Activated CD4-positive, CD25-positive, alpha-beta regulatory T cell treated with anti-CD3 and anti-CD28 coated beads, Interleukin-2, amount 50 U/mL, for 24 hours (primary cell): ENCODE results near the gene ANKRD28.
A peak's percentile ranks its signal among the peaks of the same experiment; 100 is the strongest.
"Not testable (repeated sequence)": the region's sequence is repeated elsewhere in the genome, so short reads cannot be mapped to it uniquely, and the experiment has no call there.

ENCODE experiments used
- ATAC-seq, 2 donors: fragments of 150-1000 bp; cut with Tn5 transposase; one replicate each; pipeline ENCODE4 v1.10.0; 2021; ENCODE audit warnings: mild to moderate bottlenecking in 1 of 2, moderate library complexity in 1 of 2

Gene ANKRD28

GRCh38 chr3:15797642-15798303 lies at the start of gene ANKRD28:
TSS of gene ANKRD28 (minus strand) at chr3:15797979. CDS start at chr3:15796521, 1,458 bp downstream.
- ATAC-seq, result peak; percentile 49 to 50

- no peak for ATAC-seq
Measured at GRCh38 chr3:15847239-15847638, 49.5 kb upstream of the ANKRD28 start.

DNA sequence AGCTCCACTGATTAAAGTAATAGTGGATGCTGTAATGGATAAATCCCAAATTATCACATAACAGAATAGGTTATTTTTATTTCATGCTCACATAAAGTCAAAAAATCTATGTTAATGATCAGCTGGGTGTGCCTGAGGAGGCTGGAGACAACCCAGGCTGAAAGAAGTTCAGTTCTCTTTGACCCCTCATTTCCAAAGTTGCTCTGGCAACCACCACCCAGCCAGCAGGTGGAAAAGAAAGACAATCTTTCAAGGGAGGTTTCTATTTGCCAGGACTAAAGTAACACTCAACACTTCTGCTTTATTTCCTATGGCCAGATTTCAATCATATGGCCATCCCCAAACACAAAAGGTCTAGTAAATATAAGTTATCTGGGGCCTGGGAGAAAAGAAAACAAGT lies 48.8 kb upstream of the ANKRD28 start:
- ATAC-seq, result no peak

- peak; percentile 98 to 99 for ATAC-seq
Measured at GRCh38 chr3:15845475-15845874, 47.7 kb upstream of the ANKRD28 start.

DNA sequence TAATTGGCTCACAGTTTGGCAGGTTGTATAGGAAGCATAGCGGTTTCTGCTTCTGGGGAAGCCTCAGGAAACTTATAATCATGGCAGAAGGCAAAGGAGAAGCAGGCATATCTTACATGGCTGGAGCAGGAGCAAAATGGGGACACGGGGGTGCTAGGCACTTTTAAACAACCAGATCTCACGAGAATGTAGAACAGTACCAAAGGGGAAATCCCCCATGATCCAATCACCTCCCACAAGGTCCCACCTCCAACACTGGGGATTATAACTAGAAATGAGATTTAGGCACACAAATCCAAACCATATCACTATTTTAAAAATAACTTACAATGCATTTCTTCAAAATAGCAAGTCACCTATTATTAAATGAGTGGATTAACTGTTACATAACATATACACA lies 47.1 kb upstream of the ANKRD28 start:
- peak; percentile 22 to 25 for ATAC-seq

DNA sequence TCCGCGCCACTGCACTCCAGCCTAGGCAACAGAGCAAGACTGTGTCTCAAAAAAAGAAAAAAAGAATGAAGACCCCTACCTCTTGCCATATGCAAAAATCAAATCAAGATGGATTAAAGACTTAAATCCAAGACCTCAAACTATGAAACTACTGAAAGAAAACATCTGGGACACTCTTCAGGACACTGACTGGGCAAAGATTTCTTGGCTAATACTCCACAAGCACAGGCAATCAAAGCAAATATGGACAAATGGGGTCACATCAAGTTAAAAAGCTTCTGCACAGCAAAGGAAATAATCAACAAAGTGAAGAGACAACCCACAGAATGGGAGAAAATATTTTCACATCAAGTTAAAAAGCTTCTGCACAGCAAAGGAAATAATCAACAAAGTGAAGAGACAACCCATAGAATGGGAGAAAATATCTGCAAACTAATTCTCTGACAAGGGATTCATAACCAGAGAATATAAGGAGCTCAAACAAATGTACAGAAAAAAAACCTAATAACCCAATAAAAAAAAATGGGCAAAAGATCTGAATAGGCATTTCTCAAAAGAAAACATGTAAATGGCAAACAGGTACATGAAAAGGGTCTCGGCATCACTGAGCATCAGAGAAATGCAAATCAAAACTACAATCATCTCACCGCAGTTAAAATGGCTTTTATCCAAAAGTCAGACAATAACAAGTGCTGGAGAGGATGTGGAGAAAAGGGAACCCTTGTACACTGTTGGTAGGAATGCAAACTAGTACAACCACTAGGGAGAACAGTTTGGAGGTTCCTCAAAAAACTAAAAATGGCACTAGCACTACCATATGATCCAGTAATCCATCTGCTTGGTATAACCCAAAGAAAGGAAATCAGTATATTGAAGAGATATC lies 43.6 kb upstream of the ANKRD28 start:
- ATAC-seq, result not testable (repeated sequence)

- no peak for ATAC-seq
Measured at GRCh38 chr3:15839568-15839967, 41.8 kb upstream of the ANKRD28 start.

GRCh38 chr3:15831927-15832326 lies 34.1 kb upstream of the ANKRD28 start:
- ATAC-seq, result no peak

DNA sequence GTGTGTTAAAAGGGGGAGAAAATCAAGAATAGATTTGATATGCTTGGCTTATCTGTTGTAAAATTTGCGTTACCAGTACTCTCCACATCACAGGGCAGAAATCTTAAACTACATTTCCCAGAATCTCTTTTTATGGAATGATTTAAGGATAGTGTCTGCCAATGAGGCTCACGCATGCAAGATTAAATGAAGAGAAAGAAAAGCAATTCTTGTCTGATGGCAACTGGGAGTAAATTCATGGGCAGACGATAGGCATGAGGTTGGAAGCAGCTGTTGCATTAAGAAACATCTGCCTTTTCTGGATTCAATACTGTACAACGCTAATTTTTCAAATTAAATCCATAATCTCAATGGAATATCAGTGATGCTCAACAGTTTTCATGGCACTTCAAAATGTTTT lies 27.2 kb upstream of the ANKRD28 start:
- ATAC-seq, result no peak

GRCh38 chr3:15823092-15823491 lies 25.3 kb upstream of the ANKRD28 start:
- ATAC-seq, result no peak

DNA sequence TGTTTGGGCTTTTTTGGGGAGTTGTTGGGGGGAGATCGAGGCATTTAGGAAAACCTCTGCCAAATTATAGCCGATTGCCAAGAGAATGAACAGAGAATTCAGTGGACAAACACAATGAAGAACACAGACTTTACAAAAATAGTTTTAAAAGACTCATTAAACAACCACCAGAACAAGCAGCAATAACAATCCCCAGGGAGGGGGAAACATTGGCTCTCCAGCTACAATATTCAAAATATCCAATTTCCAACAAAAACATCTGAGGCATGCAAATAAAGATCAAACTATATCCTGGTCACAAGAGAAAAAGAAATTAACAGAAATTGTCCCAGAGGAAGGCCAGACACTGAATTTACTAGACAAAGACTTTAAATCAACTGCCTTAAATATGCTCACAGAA lies 24.5 kb upstream of the ANKRD28 start:
- no peak for ATAC-seq

DNA sequence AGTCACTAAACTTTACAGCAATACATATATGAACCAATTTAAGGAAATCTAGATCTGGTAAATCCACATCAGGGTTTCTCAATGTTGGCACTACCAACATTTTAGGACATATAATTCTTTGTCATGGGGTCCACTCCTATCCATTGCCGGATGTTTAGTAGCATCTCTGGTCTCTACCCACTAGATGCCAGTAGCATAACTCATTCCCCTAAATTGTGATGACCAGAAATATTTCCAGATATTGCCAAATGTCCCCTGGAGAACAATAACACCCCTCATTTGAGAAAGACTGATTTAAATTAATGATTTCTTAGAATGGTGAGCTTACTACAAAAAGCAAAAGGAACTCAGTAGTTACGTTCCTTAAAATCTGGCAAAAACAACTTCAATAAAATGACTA lies 23.1 kb upstream of the ANKRD28 start:
- no peak for ATAC-seq

DNA sequence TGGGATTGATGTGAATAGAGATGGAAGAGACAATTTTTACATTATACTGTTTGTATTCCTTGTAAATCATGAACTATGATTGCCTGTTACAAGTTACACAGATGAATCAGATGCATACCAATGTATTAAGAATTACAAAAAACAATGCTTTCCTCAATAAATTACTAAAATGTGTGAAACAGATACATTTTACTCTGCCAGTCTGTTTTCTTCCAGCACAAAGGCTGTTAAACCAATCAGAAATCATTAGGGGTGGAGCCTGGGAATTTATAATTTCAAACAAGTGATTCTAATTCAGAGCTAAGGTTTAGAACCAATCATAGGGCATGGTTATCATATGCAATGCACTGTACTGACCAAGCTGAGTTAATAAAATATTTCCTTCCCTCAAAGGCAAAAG lies 21.8 kb upstream of the ANKRD28 start:
- no peak for ATAC-seq

DNA sequence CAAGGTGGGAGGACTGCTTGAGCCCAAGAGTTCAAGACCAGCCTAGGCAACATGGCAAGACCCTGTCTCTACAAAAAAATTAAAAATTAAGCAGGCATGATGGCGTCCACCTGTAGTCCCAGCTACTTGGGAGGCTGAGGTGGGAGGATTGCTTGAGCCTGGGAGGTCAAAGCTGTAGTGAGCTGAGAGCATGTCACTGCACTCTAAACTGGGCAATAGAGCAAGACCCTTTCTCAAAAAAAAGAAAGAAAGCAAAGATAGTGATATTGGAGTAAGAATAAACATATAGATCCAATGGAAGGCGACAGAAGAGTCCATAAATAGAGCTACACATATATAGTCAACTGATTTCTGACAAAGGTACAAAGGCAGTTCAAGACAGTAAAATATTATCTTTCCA lies 21.3 kb upstream of the ANKRD28 start:
- ATAC-seq, result no peak

DNA sequence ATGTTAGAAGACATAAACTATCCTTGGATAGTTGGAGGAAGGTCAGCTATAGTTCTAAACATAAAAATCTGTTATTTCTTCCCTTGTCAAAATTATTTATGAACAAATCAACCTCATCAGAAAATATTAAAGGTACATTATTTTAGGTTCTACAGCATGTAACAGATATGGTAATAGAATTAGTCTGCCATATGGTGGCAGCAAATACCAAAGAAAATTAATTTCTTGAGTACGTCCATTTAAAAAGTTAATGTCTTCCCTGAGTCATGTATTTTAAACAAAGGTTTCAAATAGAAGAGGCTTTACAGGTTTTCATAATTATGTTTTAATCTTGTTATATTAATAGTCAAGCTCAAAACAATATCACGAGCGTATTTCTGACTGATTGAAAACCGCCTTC lies 17.9 kb upstream of the ANKRD28 start:
- peak; percentile 10 to 21 for ATAC-seq

- ATAC-seq, result not testable (repeated sequence)
Measured at GRCh38 chr3:15813079-15813478, 15.3 kb upstream of the ANKRD28 start.

GRCh38 chr3:15812183-15812582 lies 14.4 kb upstream of the ANKRD28 start:
- no peak for ATAC-seq

GRCh38 chr3:15810702-15811101 lies 12.9 kb upstream of the ANKRD28 start:
- ATAC-seq, result peak; percentile 47 to 61

GRCh38 chr3:15809313-15809712 lies 11.5 kb upstream of the ANKRD28 start:
- no peak for ATAC-seq

- no peak for ATAC-seq
Measured at GRCh38 chr3:15808679-15809310, 11.0 kb upstream of the ANKRD28 start.

- ATAC-seq, result peak; percentile 62 to 70
Measured at GRCh38 chr3:15805756-15806266, 8.0 kb upstream of the ANKRD28 start.

- ATAC-seq, result peak; percentile 25 to 35
Measured at GRCh38 chr3:15804553-15805095, 6.8 kb upstream of the ANKRD28 start.

DNA sequence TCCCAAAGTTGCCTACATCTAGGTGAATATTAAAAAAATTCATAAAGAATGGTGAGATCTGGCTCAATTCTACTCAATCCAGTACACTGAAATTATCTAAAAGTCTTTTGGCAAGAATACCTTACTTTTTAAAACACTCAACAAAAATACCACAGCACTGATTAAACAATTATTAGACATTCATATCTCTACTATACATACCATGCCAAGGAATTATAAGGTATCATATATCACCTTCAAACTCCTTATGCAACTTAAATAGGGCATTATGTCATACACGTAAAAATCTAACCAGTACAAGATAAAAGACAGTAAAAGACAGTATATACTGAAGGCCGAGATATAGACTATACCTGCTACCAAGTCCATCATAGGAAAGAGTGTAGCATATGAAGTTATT lies 6.1 kb upstream of the ANKRD28 start:
- no peak for ATAC-seq
